Measurements from ENCODE around the gene LY6G5B. TPM values are rescaled to one million over a fixed set of nuclear protein-coding genes. Genes with fewer than 3 reads are reported as not detected.
A peak's percentile ranks its signal among the peaks of the same experiment; 100 is the strongest.

LY6G5B gene
- total and polyA plus RNA-seq, 2 donors (not counting 1 experiment from before 2014, with no cell fraction given): 2.0 to 2.8 TPM

DNA sequence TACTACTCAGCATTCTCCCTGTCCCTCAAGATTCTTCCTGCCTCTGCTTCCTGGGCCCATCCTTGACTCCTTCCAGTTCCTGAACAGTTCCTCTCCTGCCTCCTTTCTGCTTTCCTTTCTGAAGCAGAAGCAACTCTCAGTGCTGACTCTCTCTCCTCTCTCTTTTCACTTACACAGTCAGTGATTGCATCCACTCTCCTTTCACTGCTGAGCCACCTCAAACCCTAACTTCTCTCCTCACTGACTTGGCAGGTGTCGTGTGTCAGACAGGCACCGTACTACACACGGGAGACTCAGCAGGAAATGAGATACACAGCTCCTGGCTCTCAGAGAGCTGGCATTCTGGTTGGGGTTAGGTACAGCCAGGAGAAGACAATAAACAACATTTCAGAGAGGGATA, 27.8 kb downstream of the LY6G5B start:
- Histone ChIP-seq H3K9ac (ENCODE audit: insufficient read depth, low read length) (no peak overlapping the region), H3K27ac (ENCODE audit: insufficient read depth, low read length) (no peak overlapping the region), H3K9me3 (ENCODE audit: control insufficient read depth, insufficient read depth, low read depth, low read length) (no peaks in the 10 kb centered on the region), H2AFZ (ENCODE audit: low read length) (no peak overlapping the region), H3K4me3 (replicated peaks in 1 of 4; ENCODE audit: control extremely low read depth in 1 of 4, insufficient read depth in 1 of 4, low read depth in 3 of 4, low read length in 4 of 4) (no peak overlapping the region), H3K4me2 (ENCODE audit: extremely low read depth, insufficient read depth, low read length) (no peak overlapping the region), H3K27me3 (ENCODE audit: control insufficient read depth, insufficient read depth, low read length) (no peaks in the 10 kb centered on the region), H3K79me2 (ENCODE audit: control insufficient read depth, insufficient read depth, low read length) (peaks cover 19% of the 10 kb centered on the region), H4K20me1 (ENCODE audit: control insufficient read depth, extremely low read depth, insufficient read depth, low read length) (no peaks in the 10 kb centered on the region), H3K36me3 (ENCODE audit: control insufficient read depth, insufficient read depth, low read length) (peaks cover 10% of the 10 kb centered on the region), H3K4me1 (ENCODE audit: control insufficient read depth, extremely low read depth, insufficient read depth, low read length) (peaks cover 8% of the 10 kb centered on the region)
- TF ChIP-seq, protein P1, sequence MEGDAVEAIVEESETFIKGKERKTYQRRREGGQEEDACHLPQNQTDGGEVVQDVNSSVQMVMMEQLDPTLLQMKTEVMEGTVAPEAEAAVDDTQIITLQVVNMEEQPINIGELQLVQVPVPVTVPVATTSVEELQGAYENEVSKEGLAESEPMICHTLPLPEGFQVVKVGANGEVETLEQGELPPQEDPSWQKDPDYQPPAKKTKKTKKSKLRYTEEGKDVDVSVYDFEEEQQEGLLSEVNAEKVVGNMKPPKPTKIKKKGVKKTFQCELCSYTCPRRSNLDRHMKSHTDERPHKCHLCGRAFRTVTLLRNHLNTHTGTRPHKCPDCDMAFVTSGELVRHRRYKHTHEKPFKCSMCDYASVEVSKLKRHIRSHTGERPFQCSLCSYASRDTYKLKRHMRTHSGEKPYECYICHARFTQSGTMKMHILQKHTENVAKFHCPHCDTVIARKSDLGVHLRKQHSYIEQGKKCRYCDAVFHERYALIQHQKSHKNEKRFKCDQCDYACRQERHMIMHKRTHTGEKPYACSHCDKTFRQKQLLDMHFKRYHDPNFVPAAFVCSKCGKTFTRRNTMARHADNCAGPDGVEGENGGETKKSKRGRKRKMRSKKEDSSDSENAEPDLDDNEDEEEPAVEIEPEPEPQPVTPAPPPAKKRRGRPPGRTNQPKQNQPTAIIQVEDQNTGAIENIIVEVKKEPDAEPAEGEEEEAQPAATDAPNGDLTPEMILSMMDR (conservative IDR thresholded peaks at IDR 0.05 in 1 of 2, IDR thresholded peaks at IDR 0.05 in 1 of 2; ENCODE audit: low read depth in 1 of 2, low read length in 2 of 2): no peak
- TF ChIP-seq EZH2 (IDR thresholded peaks at IDR 0.05; ENCODE audit: low read length, missing control alignments): no peak
- no peak for DNase-seq (ENCODE audit: low read depth in 2 of 2)

DNA sequence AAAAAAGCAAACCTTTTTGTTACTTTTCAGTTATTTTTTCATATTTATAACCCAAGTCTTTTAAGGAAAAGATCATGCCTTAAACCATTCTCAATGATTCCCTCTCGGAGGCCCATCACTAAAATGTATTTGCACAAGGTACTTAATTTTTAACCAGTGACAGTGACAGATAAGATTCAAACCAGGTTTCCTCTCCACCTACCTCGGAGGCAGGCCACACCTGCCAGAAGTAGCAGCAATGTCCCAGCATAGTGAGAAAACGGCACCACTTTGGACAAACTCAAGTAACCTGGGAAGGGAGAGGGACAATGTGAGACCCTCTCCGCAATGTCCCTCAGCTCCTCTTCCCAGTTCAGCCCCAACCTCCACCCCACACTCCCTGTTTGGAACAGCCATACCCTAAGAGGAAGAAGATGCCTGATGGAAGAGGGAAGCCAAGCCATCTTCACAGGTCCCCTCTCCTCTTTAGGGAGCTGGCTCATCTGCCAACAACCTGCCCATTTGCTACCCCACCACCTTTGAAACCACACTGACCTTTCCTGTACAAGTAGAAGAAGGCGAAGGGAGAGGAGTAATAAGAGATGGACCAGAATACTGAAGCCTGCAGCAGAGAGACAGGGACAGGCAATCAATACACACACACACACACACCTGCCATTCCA, 31.1 kb downstream of the LY6G5B start:
- H3K36me3 ChIP-seq (ENCODE audit: control insufficient read depth, insufficient read depth, low read length): no peaks in the 10 kb centered on the region
- no peaks in the 10 kb centered on the region for H3K9me3 ChIP-seq (ENCODE audit: control insufficient read depth, insufficient read depth, low read depth, low read length)
- no peak overlapping the region for H2AFZ ChIP-seq (ENCODE audit: low read length)
- H3K4me3 ChIP-seq (replicated peaks in 1 of 4; ENCODE audit: control extremely low read depth in 1 of 4, insufficient read depth in 1 of 4, low read depth in 3 of 4, low read length in 4 of 4): peak overlapping the region in 1 of 4 experiments; percentile 10
- TF ChIP-seq, protein P1 (conservative IDR thresholded peaks at IDR 0.05 in 1 of 2, IDR thresholded peaks at IDR 0.05 in 1 of 2; ENCODE audit: low read depth in 1 of 2, low read length in 2 of 2): no peak
- TF ChIP-seq EZH2 (IDR thresholded peaks at IDR 0.05; ENCODE audit: low read length, missing control alignments): no peak
- H3K4me1 ChIP-seq (ENCODE audit: control insufficient read depth, extremely low read depth, insufficient read depth, low read length): peaks cover 8% of the 10 kb centered on the region
- DNase-seq (ENCODE audit: low read depth in 2 of 2): no peak
- H4K20me1 ChIP-seq (ENCODE audit: control insufficient read depth, extremely low read depth, insufficient read depth, low read length): no peaks in the 10 kb centered on the region
- H3K27ac ChIP-seq (ENCODE audit: insufficient read depth, low read length): no peak overlapping the region
- no peak overlapping the region for H3K4me2 ChIP-seq (ENCODE audit: extremely low read depth, insufficient read depth, low read length)
- peaks cover 22% of the 10 kb centered on the region for H3K79me2 ChIP-seq (ENCODE audit: control insufficient read depth, insufficient read depth, low read length)
- H3K9ac ChIP-seq (ENCODE audit: insufficient read depth, low read length): no peak overlapping the region
- H3K27me3 ChIP-seq (ENCODE audit: control insufficient read depth, insufficient read depth, low read length): no peaks in the 10 kb centered on the region

DNA sequence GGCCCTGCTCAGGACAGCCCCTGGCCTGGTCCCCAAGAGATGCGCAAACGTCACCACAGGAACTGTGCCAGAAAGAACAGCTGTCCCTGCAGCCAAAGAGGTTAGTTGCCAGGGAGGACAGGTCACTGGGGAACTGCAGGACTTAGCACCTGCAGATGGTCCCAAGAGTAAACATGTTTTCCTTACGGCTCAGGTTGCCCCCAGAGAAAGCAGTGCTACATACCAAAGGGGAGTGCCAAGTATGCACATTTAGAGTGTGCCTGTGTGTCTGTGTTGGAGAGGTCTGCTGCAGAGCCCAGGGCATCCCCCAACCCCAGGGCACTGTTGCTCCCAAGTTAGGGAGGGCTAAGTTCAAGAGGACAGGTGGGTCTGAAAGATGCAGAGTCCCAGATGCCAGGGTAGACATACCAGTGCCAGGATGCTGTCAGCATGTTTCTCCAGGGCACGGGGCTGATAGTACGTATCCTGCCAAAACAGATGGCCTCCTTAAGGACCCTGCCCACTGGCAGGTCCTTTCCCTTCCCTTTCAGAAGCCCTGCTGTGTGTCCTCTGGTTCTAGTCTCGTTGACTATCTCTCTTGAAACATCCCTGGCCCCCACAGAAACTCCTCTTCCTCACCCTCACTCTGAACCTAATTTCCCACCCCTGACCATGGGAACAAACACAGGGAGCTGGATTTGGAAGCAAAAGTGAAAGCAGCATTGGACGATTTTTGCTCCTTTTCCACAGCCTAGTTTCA, 32.1 kb downstream of the LY6G5B start:
- Histone ChIP-seq H3K27me3 (ENCODE audit: control insufficient read depth, insufficient read depth, low read length) (no peaks in the 10 kb centered on the region), H4K20me1 (ENCODE audit: control insufficient read depth, extremely low read depth, insufficient read depth, low read length) (no peaks in the 10 kb centered on the region), H3K9me3 (ENCODE audit: control insufficient read depth, insufficient read depth, low read depth, low read length) (no peaks in the 10 kb centered on the region), H2AFZ (ENCODE audit: low read length) (no peak overlapping the region), H3K27ac (ENCODE audit: insufficient read depth, low read length) (peak overlapping the region; percentile 98), H3K4me1 (ENCODE audit: control insufficient read depth, extremely low read depth, insufficient read depth, low read length) (peaks cover 8% of the 10 kb centered on the region), H3K4me3 (replicated peaks in 1 of 4; ENCODE audit: control extremely low read depth in 1 of 4, insufficient read depth in 1 of 4, low read depth in 3 of 4, low read length in 4 of 4) (peak overlapping the region; percentile 76 to 93 (median 82)), H3K4me2 (ENCODE audit: extremely low read depth, insufficient read depth, low read length) (peak overlapping the region; percentile 98), H3K9ac (ENCODE audit: insufficient read depth, low read length) (peak overlapping the region; percentile 96), H3K79me2 (ENCODE audit: control insufficient read depth, insufficient read depth, low read length) (peaks cover 22% of the 10 kb centered on the region), H3K36me3 (ENCODE audit: control insufficient read depth, insufficient read depth, low read length) (no peaks in the 10 kb centered on the region)
- no peak for TF ChIP-seq EZH2 (IDR thresholded peaks at IDR 0.05; ENCODE audit: low read length, missing control alignments)
- TF ChIP-seq, protein P1 (conservative IDR thresholded peaks at IDR 0.05 in 1 of 2, IDR thresholded peaks at IDR 0.05 in 1 of 2; ENCODE audit: low read depth in 1 of 2, low read length in 2 of 2): no peak
- DNase-seq (ENCODE audit: low read depth in 2 of 2): peak; percentile 7 to 51
